Left forelimb (tissue), 1 donor: ENCODE data around the gene HOGA1.
"Not testable (repeated sequence)": the region's sequence is repeated elsewhere in the genome, so short reads cannot be mapped to it uniquely, and the experiment has no call there.

Experiments
- DNase-seq: peaks from one replicate; pipeline ENCODE4 v3.0.0-alpha.2; 2018; ENCODE audit warnings: low spot score

HOGA1 gene

GRCh38 chr10:97584060-97584797, at the start of gene HOGA1:
Gene HOGA1 (plus strand): TSS chr10:97584389. CDS start chr10:97584704, 315 bp downstream.
- no peak for DNase-seq

DNA sequence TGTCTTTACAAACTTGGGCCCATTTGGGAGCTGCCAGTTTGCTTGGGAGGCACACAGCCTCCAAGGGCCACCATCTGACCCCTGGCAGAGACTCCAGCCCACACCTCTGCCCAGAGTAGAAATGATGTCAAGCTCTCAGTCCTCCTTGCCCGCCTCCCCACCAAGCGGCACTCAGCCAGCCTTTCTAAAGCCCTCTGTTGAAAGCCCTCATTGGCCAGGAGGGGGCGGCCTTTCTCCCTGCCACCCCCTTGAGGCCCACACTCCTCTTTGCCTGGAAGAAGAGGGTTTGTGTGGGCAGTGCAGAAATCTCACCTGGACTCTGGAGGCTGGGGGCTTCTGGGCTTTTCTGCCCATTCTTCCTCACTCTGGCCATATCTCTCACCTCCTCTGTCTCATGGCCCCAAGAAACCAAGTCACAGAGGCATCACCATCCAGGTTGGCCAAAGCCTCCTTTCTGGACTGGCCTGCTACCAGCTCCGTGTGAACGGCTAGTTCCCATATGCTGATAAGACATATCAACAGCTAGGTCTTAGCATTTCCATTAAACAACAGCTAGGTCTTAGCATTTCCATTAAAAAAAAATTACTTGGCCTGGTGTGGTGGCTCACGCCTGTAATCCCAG, 49.3 kb upstream of the HOGA1 start:
- no peak for DNase-seq

GRCh38 chr10:97537186-97537869, 46.9 kb upstream of the HOGA1 start:
- no peak for DNase-seq

DNA sequence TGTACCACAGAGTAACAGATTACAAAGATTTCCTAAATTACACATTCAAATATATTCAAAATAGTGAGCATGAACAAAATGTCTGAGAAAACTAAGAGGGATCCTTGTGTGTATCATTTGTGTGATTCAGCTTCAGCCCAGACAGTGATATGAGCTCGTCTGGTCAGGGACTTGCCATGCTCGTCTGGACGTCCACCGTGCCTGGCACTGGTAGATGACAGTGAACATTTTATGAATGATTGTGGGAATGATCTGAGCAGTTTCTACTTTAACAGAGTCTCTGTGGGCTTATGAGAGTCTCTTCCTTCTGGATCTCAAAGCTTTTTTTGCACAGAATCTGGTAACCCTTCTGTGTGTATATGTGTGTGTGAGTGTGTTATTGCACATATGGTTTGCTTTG, 45.8 kb upstream of the HOGA1 start:
- DNase-seq, result no peak

- DNase-seq, result no peak
Measured at GRCh38 chr10:97538839-97539238, 45.4 kb upstream of the HOGA1 start.

- DNase-seq, result no peak
Measured at GRCh38 chr10:97539523-97540200, 44.5 kb upstream of the HOGA1 start.

GRCh38 chr10:97540669-97541500, 43.3 kb upstream of the HOGA1 start:
- no peak for DNase-seq

DNA sequence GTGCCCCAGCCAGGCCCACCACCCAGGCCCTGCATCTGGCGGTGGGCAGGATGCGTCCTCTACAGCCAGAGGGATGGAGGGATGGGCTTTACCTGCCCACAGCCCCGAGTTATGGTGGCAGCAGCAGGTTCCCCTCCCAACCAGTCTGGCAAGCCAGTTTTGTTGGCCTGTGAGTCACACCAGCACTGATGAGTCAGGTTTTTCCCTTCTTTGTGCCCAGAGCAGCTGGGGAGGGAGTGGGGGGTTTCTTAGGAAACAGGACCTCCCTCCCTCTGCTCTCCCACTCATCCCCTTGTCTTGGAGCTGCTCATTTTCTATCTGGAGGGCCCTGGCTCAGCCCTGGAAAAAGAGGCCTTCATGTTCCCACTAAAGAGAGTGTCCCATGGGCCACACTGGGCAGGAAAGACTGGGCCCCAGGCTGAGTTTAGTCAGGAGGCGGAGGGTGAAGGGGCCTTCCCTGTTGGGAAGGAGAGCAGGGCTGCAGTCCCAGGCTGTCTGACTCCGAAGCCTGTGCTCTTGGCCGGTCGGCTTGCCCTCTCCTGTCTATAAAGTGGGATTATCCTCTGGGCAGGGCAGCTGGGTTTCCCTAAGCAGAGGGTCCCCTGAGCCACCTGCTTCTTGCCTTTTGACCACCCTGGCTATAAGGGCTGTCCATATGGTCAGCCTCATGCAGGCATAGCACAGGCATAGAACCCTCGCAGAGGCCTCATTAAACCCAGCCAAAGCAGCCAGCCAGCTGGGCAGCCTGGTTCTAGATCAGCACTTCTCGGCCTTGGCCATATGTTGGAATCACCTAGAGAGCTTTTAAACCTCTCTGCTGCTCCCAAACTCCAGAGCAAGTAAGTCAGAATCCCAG, 41.8 kb upstream of the HOGA1 start:
- peak; percentile 85 for DNase-seq

GRCh38 chr10:97543025-97543546, 41.1 kb upstream of the HOGA1 start:
- DNase-seq, result no peak

DNA sequence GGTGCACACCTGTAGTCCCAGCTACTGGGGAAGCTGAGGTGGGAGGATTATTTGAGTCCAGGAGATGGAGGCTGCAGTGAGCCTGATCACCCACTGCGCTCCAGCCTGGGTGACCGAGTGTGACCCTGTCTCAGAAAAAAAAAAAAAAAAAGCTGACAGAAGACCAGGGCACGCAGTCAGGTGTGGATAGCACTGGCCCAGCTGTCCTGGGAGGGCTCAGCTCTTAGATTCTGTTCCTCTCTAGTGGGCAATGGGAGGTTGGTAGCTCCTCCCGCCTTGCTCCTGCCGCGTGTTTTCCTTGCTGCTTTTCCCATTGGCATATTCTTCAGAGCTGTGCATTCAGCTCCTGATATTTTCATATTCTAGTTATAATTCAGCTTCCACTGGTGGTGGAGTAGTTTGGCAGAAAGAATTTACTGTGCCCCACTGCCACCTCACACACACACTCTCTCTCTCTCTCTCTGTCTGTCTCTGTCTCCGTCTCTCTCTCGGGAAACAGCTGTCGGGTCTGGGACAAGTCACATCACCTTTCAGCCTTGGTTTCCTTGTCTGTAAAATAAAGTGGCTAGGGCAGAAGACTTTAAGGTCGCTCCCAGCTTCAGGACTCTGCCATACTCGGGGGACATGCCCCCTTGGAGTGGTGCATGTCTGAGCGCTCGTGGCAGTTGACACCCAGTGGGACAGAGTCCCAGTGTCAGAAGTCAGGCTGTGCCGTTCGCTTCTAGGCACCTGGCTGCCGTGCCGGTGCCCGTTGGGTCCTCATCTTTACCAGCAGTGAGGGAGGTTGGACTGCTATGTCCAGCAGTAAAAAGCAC, 37.5 kb upstream of the HOGA1 start:
- no peak for DNase-seq

- no peak for DNase-seq
Measured at GRCh38 chr10:97547271-97547600, 37.0 kb upstream of the HOGA1 start.

DNA sequence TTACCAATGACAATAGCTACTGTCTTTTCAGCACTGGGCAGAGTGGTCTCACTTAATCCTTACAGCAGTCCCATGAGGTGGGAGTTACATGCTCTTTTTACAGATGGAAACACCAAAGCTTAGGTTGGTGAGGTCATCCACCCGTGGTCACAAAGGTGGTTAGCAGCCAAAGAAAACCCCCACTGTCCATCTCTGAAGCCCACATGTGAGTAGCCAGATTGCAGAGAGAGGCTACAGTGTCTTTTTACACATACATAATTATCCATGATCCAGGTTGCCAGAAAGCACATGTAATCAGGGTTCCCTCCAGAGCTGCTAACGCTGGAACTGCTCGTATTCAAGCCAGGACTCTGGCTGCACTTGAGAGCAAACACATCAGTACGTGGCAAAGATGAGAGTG, 36.2 kb upstream of the HOGA1 start:
- no peak for DNase-seq

GRCh38 chr10:97548828-97549455, 35.2 kb upstream of the HOGA1 start:
- no peak for DNase-seq

- no peak for DNase-seq
Measured at GRCh38 chr10:97549587-97550322, 34.4 kb upstream of the HOGA1 start.

GRCh38 chr10:97550336-97551149, 33.6 kb upstream of the HOGA1 start:
- DNase-seq, result no peak

DNA sequence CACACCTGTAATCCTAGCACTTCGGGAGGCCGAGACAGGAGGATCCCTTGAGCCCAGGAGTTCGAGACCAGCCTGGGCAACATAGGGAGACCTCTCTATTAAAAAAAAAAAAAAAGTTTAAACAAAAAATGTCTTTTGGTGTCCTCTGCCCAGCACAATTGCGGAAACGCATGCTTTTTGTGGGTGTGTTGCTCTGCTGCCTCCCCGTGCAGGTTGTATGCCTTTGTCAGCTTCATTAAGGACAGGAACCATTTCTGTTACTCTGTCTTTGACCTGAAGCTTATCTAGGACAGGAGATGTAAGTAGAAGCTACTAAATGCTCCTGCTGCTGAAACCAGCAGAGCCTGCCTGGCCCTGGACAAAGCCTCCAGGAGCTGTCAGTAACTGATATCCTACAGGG, 32.9 kb upstream of the HOGA1 start:
- DNase-seq, result no peak

- DNase-seq, result no peak
Measured at GRCh38 chr10:97553575-97554031, 30.6 kb upstream of the HOGA1 start.

GRCh38 chr10:97554336-97554735, 29.9 kb upstream of the HOGA1 start:
- not testable (repeated sequence) for DNase-seq
